LoVo (cell line): ENCODE results near the gene RHEB.
A peak's percentile ranks its signal among the peaks of the same experiment; 100 is the strongest.

Experiments
- DNase-seq: peaks from one replicate; pipeline ENCODE4 v3.0.0-alpha.2; 2016; ENCODE audit warnings: low spot score

RHEB gene

DNA sequence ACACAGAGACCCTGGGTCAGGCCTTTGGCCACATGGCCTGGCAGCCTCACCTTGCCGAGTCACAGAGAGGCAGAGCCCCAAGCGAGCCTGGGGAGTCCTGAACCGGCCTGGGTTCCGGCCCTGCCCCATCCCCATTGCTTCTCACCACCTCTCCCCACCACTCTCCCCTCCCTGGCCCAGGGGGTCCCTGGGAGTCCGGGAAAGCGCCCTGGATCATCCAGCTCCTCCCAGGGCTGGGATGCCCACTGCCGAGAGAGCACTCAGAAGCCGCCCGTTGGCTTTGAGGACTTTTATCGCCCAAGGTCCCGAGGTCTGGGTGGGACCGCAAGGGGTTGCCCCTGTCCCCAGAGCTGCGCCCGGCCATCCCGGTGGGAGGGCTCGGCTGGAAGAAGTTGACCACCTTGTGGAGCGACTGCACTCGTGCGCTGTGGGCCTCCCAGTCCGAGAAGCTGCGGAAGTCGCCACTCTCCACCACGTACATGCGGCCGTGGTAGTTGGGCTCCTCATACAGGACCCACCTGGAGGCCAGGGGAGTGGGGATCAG is 87.9 kb downstream of the RHEB start:
- DNase-seq = no peak

DNA sequence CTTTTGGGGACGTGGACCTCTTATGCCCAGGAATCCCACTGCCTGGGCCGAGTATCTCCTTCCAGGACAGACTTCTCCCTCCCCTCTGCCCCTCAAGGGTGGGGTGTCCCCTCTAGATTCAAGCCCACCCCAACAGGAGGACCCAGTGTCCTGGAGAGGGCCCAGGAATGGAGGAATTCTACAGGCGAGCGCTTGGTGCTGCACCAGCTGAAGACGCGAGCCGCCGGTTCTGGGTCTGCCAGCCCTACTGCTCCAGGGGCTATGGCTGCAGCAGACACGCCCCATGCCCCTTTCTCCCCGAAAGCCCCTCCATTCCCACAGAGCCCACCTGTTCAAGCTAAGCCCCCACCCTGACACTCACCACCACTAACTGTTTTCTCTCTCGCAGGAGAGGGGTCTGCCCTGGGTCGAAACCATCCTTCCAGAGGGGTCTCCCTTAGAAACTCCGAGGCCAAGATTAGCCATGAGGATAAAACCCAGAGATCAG is 88.4 kb downstream of the RHEB start:
- no peak for DNase-seq

GRCh38 chr7:151430391-151431205 is 89.1 kb downstream of the RHEB start:
- DNase-seq = no peak

GRCh38 chr7:151429560-151430331 is 89.9 kb downstream of the RHEB start:
- DNase-seq = peak; percentile 42

DNA sequence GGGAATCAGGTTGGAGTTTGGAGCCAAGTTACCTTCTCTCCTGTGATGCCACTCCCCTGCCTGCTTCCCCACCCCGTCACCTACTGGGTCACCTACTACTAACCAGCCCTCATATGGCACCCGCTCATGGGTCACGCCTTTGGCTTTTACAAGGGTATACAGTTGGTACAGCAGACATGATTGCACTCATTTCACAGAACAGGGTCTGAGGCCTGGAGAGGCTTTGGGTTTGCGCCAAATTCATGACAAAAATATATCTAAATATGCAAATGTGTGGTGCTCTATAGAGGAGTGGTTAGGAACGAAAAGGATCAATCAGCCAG is 90.5 kb downstream of the RHEB start:
- no peak for DNase-seq

DNA sequence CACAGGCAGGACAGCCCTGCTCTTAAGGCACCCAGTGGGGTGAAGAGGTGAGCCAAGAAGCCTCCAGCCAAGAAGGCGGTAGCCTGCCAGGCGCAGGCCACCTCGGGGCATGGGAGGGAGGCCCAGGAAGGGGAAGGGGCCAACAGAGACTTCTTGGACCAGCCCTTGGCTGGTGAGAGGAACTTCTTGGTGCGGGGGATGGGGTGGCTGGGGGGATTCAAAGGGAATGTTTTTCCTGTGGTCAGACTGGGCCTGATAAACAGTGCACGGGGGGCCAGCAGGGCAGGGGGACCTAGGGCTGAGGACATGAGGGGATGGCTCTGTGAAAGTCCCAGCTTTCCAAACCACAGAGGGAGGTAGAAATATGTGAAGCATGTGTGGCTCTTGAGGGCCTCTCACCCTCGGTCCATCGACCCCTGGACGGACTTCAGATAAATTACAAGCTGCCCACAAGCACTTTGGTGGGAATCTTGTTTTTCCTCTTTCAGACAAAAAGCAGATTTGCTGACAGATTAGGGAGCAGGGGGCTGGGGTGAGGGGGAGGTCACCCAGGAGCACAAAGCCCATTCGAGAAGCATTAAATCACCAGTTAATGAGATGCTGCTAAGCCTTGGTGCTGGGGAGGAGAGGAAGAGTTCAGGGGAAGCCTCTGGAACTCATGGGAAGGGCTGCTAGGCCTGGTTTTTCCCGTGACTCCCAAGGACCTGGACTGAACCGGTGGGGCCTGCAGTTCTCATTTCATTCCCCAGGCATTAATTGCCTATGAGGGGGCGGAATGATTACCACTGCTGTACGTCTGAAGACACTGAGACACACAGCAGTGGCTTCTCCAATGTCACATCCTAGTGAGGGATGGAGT is 91.1 kb downstream of the RHEB start:
- peak; percentile 32 for DNase-seq

DNA sequence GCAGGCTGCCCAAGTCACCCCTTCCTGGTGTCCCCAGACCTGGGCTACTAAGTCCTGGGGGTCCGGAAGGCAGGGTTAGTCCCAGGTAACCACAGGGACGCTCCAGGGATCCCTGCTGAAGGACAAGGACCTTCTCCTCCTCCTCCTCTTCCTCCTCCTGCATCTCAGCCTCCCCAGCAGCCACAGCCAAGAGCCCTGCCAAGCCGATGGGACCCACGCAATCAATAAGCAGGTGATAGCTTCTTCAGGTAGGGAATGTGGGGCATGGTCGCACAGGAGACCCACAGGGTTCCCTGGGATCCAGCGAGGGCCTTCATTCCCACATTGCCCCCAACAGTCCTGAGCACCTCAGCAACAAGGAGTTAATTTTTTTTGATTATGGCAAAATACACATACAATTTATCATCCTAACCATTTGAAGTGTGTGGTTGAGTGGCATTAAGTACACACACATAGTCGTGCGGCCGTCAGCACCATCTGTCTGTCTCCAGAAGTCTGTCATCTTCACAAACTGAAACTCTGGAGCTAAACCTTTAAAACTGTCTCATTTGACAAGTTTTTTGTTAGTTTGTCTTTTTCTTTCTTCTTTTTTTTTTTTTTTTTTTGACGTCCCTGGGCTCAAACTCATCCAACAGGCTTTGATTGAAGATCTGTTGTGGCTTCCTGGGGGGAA is 91.9 kb downstream of the RHEB start:
- no peak for DNase-seq

GRCh38 chr7:151426904-151427704 is 92.6 kb downstream of the RHEB start:
- no peak for DNase-seq

DNA sequence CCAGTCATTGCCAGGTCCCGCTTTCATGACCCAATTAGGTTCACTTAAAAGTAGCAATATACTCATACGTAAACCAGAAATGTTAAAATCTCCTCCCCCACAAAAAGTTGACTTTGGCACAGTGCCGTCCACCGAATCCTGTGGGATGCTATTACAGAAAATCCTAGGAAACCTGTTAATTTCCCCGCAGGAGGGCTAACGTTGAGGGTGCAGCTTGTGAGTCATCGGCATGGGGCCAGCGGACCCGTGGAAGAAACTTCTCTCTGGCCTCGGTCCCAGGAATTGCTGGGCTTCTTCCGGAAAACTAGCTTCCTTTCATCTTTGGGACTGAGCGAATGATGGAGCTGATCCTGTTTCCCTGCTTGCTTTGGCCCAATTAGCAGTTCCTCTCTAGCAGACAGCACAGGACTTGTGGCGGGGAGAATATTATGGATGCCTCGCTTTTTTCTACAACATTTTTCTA is 93.2 kb downstream of the RHEB start:
- peak; percentile 98 for DNase-seq

DNA sequence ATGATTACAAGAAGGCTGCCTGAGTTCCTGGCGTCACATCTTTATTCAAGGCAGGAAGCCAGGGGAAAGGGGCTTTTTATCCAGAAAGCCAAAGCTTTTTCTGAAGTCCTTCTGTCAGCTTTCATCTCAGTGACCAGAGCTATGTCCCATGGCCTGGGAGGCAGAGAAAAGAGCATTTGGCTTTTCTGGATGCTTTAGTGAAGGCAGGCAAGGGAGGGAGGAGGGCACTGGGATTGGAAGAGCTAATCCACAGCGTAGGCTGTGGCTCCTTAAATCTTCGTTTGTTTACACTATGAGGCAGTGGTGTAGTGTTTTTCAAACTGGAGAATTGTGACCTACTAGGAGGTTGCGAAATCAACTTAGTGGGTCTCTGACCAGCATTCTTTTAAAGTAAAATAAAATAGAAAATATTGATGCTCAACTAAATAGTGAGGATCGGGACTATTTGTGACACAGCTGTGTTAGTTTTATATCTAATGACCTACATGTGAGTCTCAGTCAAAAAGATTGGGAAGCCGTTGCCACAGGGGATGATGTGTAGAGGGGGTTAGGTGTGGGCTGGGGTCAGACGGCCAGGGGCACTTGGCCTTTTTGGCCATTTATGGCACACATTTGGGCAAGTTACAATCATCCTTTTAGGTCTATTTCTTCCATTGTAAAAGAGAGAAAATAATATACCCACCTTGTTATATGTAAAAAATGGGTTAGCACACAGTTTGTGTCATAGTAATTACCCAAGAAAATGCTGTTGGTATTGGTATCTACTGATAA is 93.8 kb downstream of the RHEB start:
- peak; percentile 22 for DNase-seq

DNA sequence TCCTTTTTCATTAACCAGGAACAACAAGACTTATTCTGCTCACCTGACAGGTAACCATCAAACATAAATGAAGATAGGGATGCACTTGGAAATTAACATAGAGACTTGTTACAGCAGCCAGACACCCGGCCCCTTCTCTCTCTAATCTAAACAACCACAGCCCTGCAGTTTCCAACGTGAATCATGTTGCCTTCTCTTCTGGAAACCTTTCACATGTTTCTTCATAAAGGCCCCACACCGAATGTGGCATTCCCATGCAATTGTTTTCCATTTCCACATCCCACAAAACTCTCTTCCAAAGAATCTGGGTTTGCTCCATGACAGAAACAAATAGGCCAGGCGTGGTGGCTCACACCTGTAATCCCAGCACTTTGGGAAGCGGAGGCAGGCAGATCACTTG is 94.9 kb downstream of the RHEB start:
- DNase-seq = no peak

DNA sequence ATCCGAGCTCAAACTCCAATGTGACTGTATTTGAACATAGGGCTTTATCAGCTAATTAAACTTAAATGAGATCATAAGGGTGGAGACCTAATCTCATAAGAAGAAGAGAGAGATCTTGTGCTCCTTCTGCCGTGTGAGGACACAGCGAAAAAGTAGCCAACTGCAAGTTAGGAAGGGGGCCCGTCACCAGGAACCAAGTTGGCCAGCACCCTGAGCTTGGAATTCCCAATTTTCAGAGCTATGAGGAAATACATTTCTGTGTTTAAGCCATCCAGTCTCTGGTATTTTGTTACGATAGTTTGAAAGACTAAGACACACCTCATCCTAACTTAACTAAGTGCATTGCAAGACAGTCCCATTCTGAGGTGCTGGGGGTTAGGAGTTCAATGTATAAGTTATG is 95.8 kb downstream of the RHEB start:
- DNase-seq = no peak

DNA sequence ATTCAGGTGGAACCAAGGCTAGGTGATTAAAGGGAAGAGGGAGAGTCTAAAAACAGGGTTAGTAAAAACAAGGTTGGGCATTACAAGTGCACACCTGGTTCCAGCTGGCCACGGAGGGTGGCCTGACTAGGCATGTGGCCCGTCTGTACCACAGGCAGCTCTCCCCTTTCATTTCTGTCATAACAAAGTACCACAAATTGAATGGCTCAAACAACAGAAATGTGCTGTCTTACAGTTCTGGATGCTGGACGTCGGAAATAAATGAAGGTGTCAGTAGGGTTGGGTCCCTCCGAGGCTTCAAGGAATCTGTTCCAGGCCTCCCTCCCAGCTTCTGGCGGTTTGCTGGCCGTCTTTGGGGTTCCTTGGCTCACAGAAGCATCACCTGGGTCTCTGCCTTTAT is 96.5 kb downstream of the RHEB start:
- no peak for DNase-seq

- DNase-seq = no peak
Observed at GRCh38 chr7:151422212-151422611, 97.5 kb downstream of the RHEB start.

- no peak for DNase-seq
Observed at GRCh38 chr7:151420144-151420543, 99.6 kb downstream of the RHEB start.

- DNase-seq = no peak
Observed at GRCh38 chr7:151416941-151417315, 102.8 kb downstream of the RHEB start.

GRCh38 chr7:151416112-151416940 is 103.4 kb downstream of the RHEB start:
- no peak for DNase-seq
